ACHN (cell line): ENCODE results near the gene FMOD.
"Not testable (repeated sequence)": the region's sequence is repeated elsewhere in the genome, so short reads cannot be mapped to it uniquely, and the experiment has no call there.

Experiments used
- DNase-seq: peaks from one replicate; pipeline ENCODE4 v3.0.0-alpha.2; 2015
- in situ Hi-C: cut with HindIII; loops from 2 replicates; pipeline ENCODE4 v1.10.0; 2017; ENCODE audit warnings: low sequenced_read_pairs, low pct_ligation_motif_present, low pct_unique_long_range_greater_than_20kb

FMOD gene

DNA sequence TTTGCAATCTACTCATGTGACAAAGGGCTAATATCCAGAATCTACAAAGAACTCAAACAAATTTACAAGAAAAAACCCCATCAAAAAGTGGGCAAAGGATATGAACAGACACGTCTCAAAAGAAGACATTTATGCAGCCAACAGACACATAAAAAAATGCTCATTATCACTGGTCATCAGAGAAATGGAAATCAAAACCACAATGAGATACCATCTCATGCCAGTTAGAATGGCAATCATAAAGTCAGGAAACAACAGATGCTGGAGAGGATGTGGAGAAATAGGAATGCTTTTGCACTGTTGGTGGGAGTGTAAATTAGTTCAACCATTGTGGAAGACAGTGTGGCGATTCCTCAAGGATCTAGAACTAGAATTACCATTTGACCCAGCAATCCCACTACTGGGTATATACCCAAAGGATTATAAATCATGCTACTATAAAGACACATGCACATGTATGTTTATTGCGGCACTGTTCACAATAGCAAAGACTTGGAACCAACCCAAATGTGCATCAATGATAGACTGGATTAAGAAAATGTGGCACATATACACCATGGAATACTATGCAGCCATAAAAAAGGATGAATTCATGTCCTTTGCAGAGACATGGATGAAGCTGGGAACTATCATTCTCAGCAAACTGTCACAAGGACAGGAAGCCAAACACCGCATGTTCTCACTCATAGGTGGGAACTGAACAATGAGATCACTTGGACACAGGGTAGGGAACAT is 36.7 kb downstream of the FMOD start:
- DNase-seq, in situ Hi-C loops: not testable (repeated sequence)

DNA sequence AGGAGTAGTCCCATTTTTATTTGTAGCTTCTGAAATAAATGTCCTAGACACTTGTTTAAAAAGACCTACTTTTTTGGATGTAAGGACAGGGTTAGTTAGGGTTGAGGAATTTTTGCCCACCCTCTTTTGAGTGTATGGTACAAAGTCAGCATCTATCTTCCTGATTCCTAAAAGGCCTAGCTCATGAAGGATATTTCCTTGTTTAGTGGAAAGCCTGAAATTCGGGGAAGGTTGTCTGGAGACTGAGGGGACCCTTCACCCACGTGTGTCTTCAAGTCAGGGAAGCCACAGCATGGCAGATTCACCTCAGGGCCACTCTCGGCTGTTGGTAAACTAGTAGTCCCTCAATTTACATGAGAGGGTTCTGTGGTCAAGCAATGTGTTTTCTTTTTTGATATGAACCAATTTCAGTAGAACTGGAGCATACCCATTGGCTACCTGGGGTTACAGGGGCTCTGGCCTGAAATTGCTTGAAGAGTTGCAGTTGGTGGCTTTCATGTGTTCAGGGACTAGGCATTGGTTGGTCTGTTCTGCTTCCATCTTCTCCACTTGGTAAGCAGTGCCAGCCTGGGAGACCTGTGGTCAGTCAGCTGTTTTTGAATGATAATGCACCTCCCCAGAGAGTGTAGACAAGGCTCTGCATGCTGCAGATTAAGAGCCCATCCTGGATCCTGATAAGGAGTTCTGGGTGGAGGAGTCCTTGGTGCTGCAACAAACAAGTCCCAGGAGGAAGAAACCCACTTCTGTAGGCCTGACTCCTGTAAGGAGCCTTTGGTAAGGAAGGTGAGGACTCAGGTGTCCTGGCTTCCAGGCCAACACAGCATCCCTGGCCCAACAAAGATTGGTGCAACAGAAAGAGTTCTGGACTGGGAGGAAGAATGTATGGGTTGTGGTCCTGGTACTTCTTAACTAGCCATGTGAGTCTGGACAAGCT is 39.3 kb downstream of the FMOD start:
- in situ Hi-C loops, result no loop called here

GRCh38 chr1:203308923-203309331 is 42.0 kb downstream of the FMOD start:
- in situ Hi-C loops, result no loop called here
- DNase-seq, result no peak

More for the DNA sequence above, 39.3 kb downstream of the FMOD start:
- DNase-seq, result no peak

GRCh38 chr1:203308328-203308922 is 42.5 kb downstream of the FMOD start:
- in situ Hi-C loops, result no loop called here

GRCh38 chr1:203307641-203308126 is 43.2 kb downstream of the FMOD start:
- DNase-seq, result no peak
- in situ Hi-C loops, result no loop called here

More at GRCh38 chr1:203308328-203308922, 42.5 kb downstream of the FMOD start:
- DNase-seq, result no peak

DNA sequence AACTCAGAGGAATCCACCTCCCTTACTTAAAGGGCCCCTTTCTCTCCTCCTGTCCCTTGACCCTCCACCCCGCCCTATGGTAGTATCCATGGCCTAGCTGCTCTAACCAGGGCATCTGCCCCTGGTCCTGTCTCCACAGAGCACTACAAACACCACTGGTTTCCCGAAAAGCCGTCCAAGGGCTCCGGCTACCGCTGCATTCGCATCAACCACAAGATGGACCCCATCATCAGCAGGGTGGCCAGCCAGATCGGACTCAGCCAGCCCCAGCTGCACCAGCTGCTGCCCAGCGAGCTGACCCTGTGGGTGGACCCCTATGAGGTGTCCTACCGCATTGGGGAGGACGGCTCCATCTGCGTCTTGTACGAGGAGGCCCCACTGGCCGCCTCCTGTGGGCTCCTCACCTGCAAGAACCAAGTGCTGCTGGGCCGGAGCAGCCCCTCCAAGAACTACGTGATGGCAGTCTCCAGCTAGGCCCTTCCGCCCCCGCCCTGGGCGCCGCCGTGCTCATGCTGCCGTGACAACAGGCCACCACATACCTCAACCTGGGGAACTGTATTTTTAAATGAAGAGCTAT is 43.9 kb downstream of the FMOD start:
- no peak for DNase-seq
- in situ Hi-C loops, result no loop called here

GRCh38 chr1:203306089-203306964 is 44.6 kb downstream of the FMOD start:
- in situ Hi-C loops, result no loop called here

GRCh38 chr1:203305809-203306088 is 45.2 kb downstream of the FMOD start:
- no peak for DNase-seq
- in situ Hi-C loops, result no loop called here

More at GRCh38 chr1:203306089-203306964, 44.6 kb downstream of the FMOD start:
- DNase-seq, result peak; percentile 69

- in situ Hi-C loops, result no loop called here
- DNase-seq, result peak; percentile 94
Measured at GRCh38 chr1:203304919-203305808, 45.8 kb downstream of the FMOD start, which contains the start of gene BTG2. Gene BTG2, plus strand, starts transcription at chr1:203305519. Its CDS starts 88 bp downstream, at chr1:203305607.

DNA sequence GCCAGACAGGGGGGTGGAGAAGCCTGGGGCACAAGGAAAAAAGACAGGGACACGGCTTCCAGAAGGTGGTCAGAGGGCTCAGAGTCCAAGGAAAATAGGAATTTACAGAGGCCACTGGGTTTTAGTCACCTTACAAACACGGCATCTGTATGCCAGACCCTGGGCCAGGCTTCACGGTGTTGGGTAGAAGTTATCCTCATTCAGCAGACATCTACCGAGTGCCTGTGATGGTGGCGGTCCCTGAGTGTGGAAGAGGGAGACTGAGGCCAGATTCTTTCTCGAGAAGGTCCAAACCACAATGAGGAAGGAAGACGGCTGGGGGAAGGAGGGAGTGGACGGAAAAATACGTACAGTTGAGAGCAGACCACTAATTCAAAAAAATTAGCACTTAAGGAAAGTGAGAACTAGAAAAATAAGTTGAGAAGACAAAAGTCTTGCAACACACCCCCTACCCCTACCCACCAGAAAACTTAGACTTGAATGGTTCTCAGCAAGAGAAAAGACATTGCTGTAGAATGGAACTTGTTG is 46.5 kb downstream of the FMOD start:
- in situ Hi-C loops, result no loop called here
- DNase-seq, result no peak

DNA sequence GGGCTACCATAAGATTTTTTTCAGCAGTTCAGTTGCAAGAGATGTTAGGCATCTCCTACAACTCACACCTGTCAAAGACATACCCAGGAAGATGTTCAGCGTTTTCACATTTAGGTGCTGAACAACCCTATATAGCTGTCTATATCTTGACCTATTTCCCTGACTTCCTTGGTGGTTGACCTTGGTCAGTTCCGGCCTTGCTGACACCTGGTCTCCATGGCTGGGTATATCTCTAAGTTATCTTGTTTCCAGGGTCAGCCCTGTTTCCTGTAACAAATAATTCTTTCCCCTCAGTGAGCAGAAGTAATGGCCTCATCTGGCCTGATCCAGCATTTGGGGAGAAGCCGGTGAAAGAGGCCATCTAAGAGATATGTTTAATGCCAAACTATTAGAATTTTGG is 48.0 kb downstream of the FMOD start:
- in situ Hi-C loops, result no loop called here
- DNase-seq, result no peak

DNA sequence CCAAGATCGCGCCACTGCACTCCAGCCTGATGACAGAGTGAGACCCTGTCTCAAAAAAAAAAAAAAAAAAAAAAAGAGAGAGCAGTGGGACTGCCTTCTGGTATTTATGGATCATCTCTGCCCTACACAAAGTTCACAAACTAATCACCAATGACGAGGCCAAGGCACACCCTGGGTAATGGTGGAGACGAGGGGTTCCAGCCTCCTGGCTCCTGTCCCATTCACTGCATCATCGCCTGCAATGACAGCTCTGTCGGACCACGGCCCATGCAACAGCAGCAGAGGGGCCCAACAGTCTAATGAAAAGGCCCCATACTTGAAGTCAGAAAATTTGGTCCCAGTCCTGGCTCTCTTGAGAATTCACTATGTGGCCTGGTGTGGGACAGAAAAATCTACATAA is 48.5 kb downstream of the FMOD start:
- DNase-seq, result no peak
- in situ Hi-C loops, result no loop called here

GRCh38 chr1:203301331-203301668 is 49.6 kb downstream of the FMOD start:
- DNase-seq, result no peak
- in situ Hi-C loops, result no loop called here

DNA sequence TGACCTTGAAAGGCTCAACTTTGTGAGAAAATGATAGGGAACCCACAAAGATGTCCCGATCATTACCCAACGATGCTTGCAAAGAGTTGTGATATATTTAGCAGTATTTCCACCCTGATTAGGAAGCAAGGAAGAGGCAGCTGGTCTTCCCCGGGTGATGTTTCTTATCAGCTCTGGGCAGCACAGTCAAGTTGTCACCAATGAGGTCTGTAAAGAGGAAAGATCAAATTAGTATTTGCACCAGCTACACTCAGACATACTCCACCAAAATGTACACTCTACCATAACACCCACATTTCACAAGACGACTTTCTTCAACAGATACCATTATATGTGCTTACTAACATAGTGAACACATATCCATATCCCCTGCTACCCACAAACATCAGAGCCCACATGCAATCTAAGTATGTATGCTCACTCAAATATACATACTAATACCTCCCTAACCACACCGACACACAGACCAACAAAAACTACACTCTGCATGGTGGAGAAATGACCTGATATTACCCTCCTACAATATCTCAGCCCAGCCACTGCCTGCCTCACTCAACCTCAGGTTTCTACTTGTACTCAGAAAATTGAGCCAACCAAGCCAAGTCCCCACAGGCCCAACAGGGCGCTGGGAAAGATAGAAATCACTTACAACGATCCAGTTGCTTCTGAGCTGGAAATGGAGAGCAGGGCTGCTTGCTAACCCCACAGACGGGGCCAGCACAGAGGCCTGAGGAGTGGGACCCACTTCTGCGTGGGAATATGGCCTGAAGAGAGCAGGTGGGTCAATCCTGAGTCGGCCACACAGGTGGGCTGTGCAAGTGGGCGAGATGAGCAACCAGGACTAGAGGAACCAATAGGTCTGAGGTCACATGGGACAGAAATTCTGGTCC is 50.2 kb downstream of the FMOD start:
- in situ Hi-C loops, result no loop called here

DNA sequence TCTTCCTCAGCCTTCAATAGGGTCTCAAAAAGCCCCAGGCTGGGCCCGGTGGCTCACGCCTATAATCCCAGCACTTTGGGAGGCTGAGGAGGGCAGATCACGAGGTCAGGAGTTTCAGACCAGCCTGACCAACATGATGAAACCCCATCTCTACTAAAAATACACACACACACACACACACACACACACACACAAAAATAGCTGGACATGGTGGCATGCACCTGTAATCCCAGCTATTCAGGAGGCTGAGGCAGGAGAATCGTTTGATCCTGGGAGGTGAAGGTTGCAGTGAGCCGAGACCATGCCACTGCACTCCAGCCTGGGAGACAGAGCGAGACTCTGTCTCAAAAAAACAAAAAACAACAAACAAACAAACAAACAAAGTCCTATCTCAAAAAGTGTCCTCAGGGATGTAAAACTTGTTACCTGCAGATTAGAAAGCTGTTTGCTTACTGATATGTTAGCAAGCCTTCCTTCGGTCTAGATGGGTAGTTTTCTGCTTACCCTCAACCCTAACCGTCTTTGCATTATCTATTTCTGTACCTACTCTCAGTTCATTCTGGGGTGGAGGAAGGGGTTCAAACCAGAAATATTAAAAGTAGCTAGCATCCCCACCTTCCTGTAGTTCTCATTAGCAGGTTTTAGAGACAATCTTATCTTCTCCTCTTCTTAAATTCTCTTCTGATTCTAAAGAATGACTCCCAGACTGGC is 51.0 kb downstream of the FMOD start:
- DNase-seq, in situ Hi-C loops: not testable (repeated sequence)

More for the DNA sequence above, 50.2 kb downstream of the FMOD start:
- DNase-seq, result no peak
